22Rv1 (cell line): ENCODE results near the gene SS18L1.

ENCODE experiments used
- ZFX ChIP-seq: fragments of 450-650 bp; IDR thresholded peaks from 2 replicates; pipeline ENCODE4 v1.6.1; 2017; ENCODE audit warnings: antibody characterized with exemption, borderline replicate concordance
- TF ChIP-seq, protein P1 (sequence below): fragments of 450-650 bp; IDR thresholded peaks from 2 replicates; pipeline ENCODE4 v1.5.1; 2017; ENCODE audit warnings: mild to moderate bottlenecking

DNA sequence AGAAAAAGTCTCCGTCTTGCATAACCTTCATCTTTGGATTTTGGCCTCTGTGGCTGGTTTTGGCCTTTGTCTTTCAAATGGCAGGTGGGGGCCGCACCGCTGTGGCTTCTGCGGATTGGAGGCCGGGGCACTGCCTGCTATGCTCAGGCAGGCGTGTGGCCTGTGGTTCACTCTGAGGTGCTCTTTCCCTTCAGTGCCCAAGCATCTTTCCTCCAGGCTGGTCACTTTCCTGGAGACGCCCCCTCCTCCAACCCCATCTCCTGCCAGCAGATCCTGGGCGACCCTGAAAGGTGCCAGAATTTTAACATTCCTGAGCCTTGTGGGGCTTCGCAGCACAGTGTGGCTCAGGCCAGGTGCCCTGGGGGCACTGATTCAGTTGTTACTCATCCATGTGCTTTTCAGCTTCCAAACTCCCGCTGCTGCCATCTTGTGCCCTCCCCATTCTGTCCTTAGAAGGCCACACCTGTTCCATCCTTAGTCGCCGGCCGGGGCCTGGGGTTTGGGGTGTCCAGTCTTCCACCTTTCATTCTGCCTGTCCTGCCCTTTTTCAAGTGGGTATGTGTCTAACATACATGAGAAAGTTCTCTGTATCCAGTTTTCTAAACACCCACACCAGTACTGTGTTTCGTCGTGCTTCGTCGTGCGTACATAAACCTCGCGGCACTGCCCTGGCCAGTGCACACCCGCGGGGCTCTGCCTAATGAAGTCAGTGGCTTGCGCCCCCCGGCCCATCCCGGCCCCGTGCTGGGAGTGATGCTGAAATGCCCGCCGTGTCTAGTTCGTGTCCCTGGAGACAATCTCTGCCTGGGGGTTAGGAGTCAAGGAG lies 12.1 kb downstream of the SS18L1 start:
- no peak for TF ChIP-seq ZFX
- TF ChIP-seq, protein P1, sequence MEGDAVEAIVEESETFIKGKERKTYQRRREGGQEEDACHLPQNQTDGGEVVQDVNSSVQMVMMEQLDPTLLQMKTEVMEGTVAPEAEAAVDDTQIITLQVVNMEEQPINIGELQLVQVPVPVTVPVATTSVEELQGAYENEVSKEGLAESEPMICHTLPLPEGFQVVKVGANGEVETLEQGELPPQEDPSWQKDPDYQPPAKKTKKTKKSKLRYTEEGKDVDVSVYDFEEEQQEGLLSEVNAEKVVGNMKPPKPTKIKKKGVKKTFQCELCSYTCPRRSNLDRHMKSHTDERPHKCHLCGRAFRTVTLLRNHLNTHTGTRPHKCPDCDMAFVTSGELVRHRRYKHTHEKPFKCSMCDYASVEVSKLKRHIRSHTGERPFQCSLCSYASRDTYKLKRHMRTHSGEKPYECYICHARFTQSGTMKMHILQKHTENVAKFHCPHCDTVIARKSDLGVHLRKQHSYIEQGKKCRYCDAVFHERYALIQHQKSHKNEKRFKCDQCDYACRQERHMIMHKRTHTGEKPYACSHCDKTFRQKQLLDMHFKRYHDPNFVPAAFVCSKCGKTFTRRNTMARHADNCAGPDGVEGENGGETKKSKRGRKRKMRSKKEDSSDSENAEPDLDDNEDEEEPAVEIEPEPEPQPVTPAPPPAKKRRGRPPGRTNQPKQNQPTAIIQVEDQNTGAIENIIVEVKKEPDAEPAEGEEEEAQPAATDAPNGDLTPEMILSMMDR: no peak
